ENCODE data around the gene RHCE.

DNA sequence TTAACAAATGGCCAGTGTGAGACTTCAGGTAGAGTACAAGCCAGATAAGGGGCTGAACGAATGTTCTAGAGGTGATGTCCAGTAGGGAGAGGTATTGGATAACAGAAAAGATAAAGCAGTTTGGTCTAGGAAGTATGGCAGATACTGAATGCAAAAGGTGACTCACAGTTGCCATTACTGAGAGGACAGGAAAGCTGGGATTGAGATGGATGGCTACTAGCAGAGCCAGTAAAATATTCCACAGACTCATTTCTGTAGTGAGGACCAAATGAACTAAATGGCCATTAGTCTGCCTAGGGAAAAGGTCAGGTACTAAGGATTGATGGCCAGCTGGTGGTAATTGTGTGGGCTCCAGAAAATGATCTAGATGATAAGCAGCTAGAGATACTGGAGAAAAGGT lies 21.6 kb upstream of the RHCE start:
- TF ChIP-seq BRCA1 (IDR thresholded peaks at IDR 0.05) (no peak), BRCA1 (CRISPR knock-in tag; IDR thresholded peaks at IDR 0.05) (no peak), ZSCAN29 (IDR thresholded peaks at IDR 0.05) (no peak), ZNF143 (CRISPR knock-in tag; IDR thresholded peaks at IDR 0.05) (no peak), BHLHE40 (IDR thresholded peaks at IDR 0.05; ENCODE audit: low read length) (no peak), ESRRA (IDR thresholded peaks at IDR 0.05; ENCODE audit: borderline replicate concordance, low read depth) (no peak), TRIM24 (IDR thresholded peaks at IDR 0.05) (no peak), FOXM1 (IDR thresholded peaks at IDR 0.05; ENCODE audit: low read depth) (no peak), FOXM1 (CRISPR knock-in tag; IDR thresholded peaks at IDR 0.05; ENCODE audit: low read depth) (no peak), CBX8 (IDR thresholded peaks at IDR 0.05; ENCODE audit: borderline replicate concordance, extremely low read depth, low read depth, low read length, poor library complexity, severe bottlenecking) (no peak)
- TF ChIP-seq, protein P1, sequence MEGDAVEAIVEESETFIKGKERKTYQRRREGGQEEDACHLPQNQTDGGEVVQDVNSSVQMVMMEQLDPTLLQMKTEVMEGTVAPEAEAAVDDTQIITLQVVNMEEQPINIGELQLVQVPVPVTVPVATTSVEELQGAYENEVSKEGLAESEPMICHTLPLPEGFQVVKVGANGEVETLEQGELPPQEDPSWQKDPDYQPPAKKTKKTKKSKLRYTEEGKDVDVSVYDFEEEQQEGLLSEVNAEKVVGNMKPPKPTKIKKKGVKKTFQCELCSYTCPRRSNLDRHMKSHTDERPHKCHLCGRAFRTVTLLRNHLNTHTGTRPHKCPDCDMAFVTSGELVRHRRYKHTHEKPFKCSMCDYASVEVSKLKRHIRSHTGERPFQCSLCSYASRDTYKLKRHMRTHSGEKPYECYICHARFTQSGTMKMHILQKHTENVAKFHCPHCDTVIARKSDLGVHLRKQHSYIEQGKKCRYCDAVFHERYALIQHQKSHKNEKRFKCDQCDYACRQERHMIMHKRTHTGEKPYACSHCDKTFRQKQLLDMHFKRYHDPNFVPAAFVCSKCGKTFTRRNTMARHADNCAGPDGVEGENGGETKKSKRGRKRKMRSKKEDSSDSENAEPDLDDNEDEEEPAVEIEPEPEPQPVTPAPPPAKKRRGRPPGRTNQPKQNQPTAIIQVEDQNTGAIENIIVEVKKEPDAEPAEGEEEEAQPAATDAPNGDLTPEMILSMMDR (IDR thresholded peaks at IDR 0.05 in 2 of 3, conservative IDR thresholded peaks at IDR 0.05 in 1 of 3; ENCODE audit: insufficient read depth in 2 of 3, low read depth in 1 of 3, low read length in 3 of 3), result peak in 1 of 3 experiments; percentile 28; a peak in 2 of 6 replicates
- TF ChIP-seq, protein P2, sequence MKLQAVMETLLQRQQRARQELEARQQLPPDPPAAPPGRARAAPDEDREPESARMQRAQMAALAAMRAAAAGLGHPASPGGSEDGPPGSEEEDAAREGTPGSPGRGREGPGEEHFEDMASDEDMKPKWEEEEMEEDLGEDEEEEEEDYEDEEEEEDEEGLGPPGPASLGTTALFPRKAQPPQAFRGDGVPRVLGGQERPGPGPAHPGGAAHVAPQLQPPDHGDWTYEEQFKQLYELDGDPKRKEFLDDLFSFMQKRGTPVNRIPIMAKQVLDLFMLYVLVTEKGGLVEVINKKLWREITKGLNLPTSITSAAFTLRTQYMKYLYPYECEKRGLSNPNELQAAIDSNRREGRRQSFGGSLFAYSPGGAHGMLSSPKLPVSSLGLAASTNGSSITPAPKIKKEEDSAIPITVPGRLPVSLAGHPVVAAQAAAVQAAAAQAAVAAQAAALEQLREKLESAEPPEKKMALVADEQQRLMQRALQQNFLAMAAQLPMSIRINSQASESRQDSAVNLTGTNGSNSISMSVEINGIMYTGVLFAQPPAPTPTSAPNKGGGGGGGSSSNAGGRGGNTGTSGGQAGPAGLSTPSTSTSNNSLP (IDR thresholded peaks at IDR 0.05; ENCODE audit: borderline replicate concordance, low read depth, low read length), result no peak
- TF ChIP-seq, protein P3, sequence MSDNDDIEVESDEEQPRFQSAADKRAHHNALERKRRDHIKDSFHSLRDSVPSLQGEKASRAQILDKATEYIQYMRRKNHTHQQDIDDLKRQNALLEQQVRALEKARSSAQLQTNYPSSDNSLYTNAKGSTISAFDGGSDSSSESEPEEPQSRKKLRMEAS (CRISPR knock-in tag; IDR thresholded peaks at IDR 0.05), result no peak

Measured in K562 (cell line).